Gastrocnemius medialis (tissue), 4 donors: ENCODE data around the gene BOLA3. TPM values are rescaled to one million over a fixed set of nuclear protein-coding genes. Genes with fewer than 3 reads are reported as not detected.

ENCODE experiments used
- ATAC-seq, 2 donors: fragments of 150-250 bp; one replicate each; pipeline ENCODE4 v1.9.1; 2016
- DNase-seq, 2 donors: peaks; one replicate each; pipeline ENCODE4 v3.0.0-alpha.2; 2019
- H3K27ac ChIP-seq, 4 donors: fragments of 200-600 bp; sonication (generic); 1 replicate in 1 of 4; 2 replicates in 3 of 4; pipeline ENCODE4 v1.5.1; 2016 to 2018; ENCODE audit warnings: mild to moderate bottlenecking in 2 of 4, moderate library complexity in 1 of 4
- H3K27me3 ChIP-seq, 3 donors: fragments of 200-600 bp; sonication (generic) in 2 of 3; 1 replicate in 1 of 3; 2 replicates in 2 of 3; pipeline versions ENCODE4 v1.5.1 to v1.6.0; 2016 to 2019; ENCODE audit warnings: mild to moderate bottlenecking in 1 of 3, moderate library complexity in 1 of 3
- H3K36me3 ChIP-seq, 2 donors: fragments of 200-600 bp; sonication (generic) in 1 of 2; one replicate each; pipeline ENCODE4 v1.5.1; 2017 to 2018
- H3K4me1 ChIP-seq, 2 donors: fragments of 200-600 bp; sonication (generic) in 1 of 2; one replicate each; pipeline ENCODE4 v1.5.1; 2016 to 2017; ENCODE audit warnings: mild to moderate bottlenecking in 2 of 2
- H3K4me3 ChIP-seq, 4 donors: fragments of 200-600 bp; sonication (generic) in 3 of 4; 1 replicate in 1 of 4; 2 replicates in 3 of 4; pipeline ENCODE4 v1.5.1; 2016 to 2019; ENCODE audit warnings: mild to moderate bottlenecking in 2 of 4
- H3K9me3 ChIP-seq, 3 donors: fragments of 200-600 bp; sonication (generic) in 2 of 3; 1 replicate in 1 of 3; 2 replicates in 2 of 3; pipeline ENCODE4 v1.5.1; 2016 to 2019
- POLR2A ChIP-seq, 2 donors: fragments of 450-650 bp; IDR thresholded peaks; one replicate each; pipeline ENCODE4 v1.6.1; 2017; ENCODE audit warnings: antibody characterized with exemption in 2 of 2, mild to moderate bottlenecking in 2 of 2, moderate library complexity in 2 of 2
- in situ Hi-C, 4 donors: fragments of 200-750 bp; cut with MboI; loops; one replicate each; pipeline versions ENCODE4 v1.15.0 to v1.8.0; 2017; ENCODE audit warnings: low sequenced_read_pairs in 4 of 4
- intact Hi-C: fragments of 100-400 bp; cut with DNase I; formaldehyde crosslinking; loops from one replicate; pipeline ENCODE4 v1.15.1; 2023; ENCODE audit warnings: low total_unique reads
- total RNA-seq, 4 donors: library from RNA; depleted of rRNA; stranded (reverse); fragments of >200 nt; gene quantifications; one replicate each; pipeline versions ENCODE4 v1.1.0 to v1.2.3, GENCODE V29; 2016
- TF ChIP-seq, protein P1 (sequence below), 5 experiments: fragments of 450-650 bp in 3 of 5; fragments of 200-600 bp in 2 of 5; sonication (generic) in 2 of 5; IDR thresholded peaks in 4 of 5; conservative IDR thresholded peaks in 1 of 5; 1 replicate in 4 of 5; 2 replicates in 1 of 5; pipeline ENCODE4 v1.5.1; 2016 to 2019; ENCODE audit warnings: antibody characterized with exemption in 5 of 5, mild to moderate bottlenecking in 3 of 5, moderate library complexity in 3 of 5

The BOLA3 gene
- total RNA-seq, 4 donors from 2014 or later = 32.2 to 114 (median 69.5) TPM

- intact Hi-C loops = no loop called here
These were observed 53.9 kb downstream of the BOLA3 start for GRCh38 chr2:74093840-74094239.

GRCh38 chr2:74093426-74093825, 54.3 kb downstream of the BOLA3 start:
- Histone ChIP-seq H3K9me3 (no peaks in the 10 kb centered on the region), H3K27me3 (no peaks in the 10 kb centered on the region), H3K27ac (no peak overlapping the region), H3K4me1 (no peaks in the 10 kb centered on the region), H3K36me3 (peaks cover 0 to 44% of the 10 kb centered on the region in 2 donors), H3K4me3 (no peak overlapping the region)
- ATAC-seq (no peak), DNase-seq (no peak)
- intact Hi-C loops (no loop called here), in situ Hi-C loops (no loop called here)
- TF ChIP-seq, protein P1, sequence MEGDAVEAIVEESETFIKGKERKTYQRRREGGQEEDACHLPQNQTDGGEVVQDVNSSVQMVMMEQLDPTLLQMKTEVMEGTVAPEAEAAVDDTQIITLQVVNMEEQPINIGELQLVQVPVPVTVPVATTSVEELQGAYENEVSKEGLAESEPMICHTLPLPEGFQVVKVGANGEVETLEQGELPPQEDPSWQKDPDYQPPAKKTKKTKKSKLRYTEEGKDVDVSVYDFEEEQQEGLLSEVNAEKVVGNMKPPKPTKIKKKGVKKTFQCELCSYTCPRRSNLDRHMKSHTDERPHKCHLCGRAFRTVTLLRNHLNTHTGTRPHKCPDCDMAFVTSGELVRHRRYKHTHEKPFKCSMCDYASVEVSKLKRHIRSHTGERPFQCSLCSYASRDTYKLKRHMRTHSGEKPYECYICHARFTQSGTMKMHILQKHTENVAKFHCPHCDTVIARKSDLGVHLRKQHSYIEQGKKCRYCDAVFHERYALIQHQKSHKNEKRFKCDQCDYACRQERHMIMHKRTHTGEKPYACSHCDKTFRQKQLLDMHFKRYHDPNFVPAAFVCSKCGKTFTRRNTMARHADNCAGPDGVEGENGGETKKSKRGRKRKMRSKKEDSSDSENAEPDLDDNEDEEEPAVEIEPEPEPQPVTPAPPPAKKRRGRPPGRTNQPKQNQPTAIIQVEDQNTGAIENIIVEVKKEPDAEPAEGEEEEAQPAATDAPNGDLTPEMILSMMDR (IDR thresholded peaks at IDR 0.05 in 4 of 5, conservative IDR thresholded peaks at IDR 0.05 in 1 of 5) = no peak
- TF ChIP-seq POLR2A (IDR thresholded peaks at IDR 0.05) = no peak

More at GRCh38 chr2:74093840-74094239, 53.9 kb downstream of the BOLA3 start:
- Histone ChIP-seq H3K36me3 (peaks cover 0 to 42% of the 10 kb centered on the region in 2 donors), H3K27me3 (no peaks in the 10 kb centered on the region), H3K9me3 (no peaks in the 10 kb centered on the region), H3K27ac (no peak overlapping the region), H3K4me1 (no peaks in the 10 kb centered on the region), H3K4me3 (no peak overlapping the region)
- ATAC-seq (no peak), DNase-seq (no peak)
- in situ Hi-C loops = no loop called here
- TF ChIP-seq POLR2A (IDR thresholded peaks at IDR 0.05) = no peak
- TF ChIP-seq, protein P1 (IDR thresholded peaks at IDR 0.05 in 4 of 5, conservative IDR thresholded peaks at IDR 0.05 in 1 of 5) = no peak

DNA sequence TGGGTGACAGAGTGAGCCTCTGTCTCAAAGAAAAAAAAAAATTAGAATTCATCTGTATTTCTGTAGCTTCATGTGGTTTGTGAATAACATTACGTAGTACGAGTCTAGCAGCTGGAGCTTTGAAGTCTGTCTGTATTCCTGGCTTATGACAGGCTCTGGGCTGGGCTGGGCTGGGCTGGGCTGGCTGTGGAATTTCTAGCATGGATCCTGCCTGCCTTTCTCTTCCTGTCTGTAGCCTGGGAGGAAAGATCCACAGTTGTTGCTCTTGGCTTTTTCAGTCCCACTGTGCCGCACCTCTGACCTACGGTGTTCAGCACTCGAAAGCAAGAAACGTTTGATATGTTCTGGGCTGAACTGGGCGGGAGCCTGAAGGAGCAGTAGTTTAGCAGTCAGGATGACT, 55.4 kb downstream of the BOLA3 start:
- intact Hi-C loops (no loop called here), in situ Hi-C loops (no loop called here)
- H3K27me3 ChIP-seq = no peaks in the 10 kb centered on the region
- DNase-seq = no peak
- no peak overlapping the region for H3K27ac ChIP-seq
- H3K4me1 ChIP-seq = no peaks in the 10 kb centered on the region
- no peak overlapping the region for H3K4me3 ChIP-seq
- H3K9me3 ChIP-seq = no peaks in the 10 kb centered on the region
- no peak for ATAC-seq
- TF ChIP-seq, protein P1 (IDR thresholded peaks at IDR 0.05 in 4 of 5, conservative IDR thresholded peaks at IDR 0.05 in 1 of 5) = no peak
- no peak for TF ChIP-seq POLR2A (IDR thresholded peaks at IDR 0.05)
- peaks cover 0 to 49% of the 10 kb centered on the region in 2 donors for H3K36me3 ChIP-seq

- no peaks in the 10 kb centered on the region for H3K9me3 ChIP-seq
- no peak overlapping the region for H3K27ac ChIP-seq
- ATAC-seq (no peak), DNase-seq (no peak)
- H3K36me3 ChIP-seq = peaks cover 0 to 49% of the 10 kb centered on the region in 2 donors
- H3K4me1 ChIP-seq = no peaks in the 10 kb centered on the region
- H3K27me3 ChIP-seq = no peaks in the 10 kb centered on the region
- intact Hi-C loops = no loop called here
- in situ Hi-C loops = no loop called here
- no peak for TF ChIP-seq POLR2A (IDR thresholded peaks at IDR 0.05)
- TF ChIP-seq, protein P1 (IDR thresholded peaks at IDR 0.05 in 4 of 5, conservative IDR thresholded peaks at IDR 0.05 in 1 of 5) = no peak
- no peak overlapping the region for H3K4me3 ChIP-seq
These were observed 56.3 kb downstream of the BOLA3 start for GRCh38 chr2:74091391-74091790.
